ENCODE data around the gene NUTM2D. TPM values are rescaled to one million over a fixed set of nuclear protein-coding genes. Genes with fewer than 3 reads are reported as not detected.
"Not testable (repeated sequence)": the region's sequence is repeated elsewhere in the genome, so short reads cannot be mapped to it uniquely, and the experiment has no call there.

Gene NUTM2D
- total RNA-seq, 1 experiment from 2014 or later = 4.4 TPM

DNA sequence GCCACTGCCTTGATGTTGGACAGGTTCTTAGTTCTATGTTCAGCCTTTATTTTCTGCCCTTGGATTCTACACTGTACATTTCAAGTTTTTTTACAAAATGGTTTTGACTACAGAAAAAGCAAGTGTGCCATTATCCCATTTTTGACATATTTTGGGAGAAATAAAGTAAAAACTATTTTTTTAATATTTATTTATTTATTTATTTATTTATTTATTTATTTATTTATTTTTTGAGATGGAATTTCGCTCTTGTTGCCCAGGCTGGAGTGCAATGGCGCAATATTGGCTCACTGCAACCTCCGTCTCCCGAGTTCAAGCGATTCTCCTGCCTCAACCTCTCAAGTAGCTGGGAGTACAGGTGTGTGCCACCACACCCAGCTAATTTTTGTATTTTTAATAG, 33.0 kb upstream of the NUTM2D start:
- intact Hi-C loops (cut with micrococcal nuclease; ENCODE audit: unreplicated experiment); H3K27ac Mint-ChIP-seq (ENCODE audit: unreplicated experiment): not testable (repeated sequence)

DNA sequence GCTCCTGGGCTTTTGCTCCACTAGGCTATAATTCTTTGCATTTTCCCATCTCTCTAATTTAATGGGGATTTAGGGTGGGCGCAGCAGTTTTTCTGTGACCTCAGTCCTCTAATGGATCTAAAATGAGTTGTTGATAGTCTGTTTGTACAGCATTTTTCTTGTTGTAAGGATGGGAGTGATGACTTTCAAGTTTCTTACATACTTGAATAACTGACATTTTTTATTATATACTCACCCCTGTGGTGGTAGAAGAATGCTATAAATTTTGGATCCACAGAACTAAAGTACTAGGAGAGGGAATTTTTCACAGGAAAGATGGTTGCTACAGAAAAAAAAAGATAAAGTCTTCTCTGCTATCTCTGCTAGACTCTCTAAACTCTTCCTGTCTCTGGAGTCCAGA, 29.6 kb upstream of the NUTM2D start:
- H3K4me3 ChIP-seq (ENCODE audit: low read depth, low read length); H3K4me1 ChIP-seq; H3K4me1 Mint-ChIP-seq (ENCODE audit: low read depth, unreplicated experiment); H3K36me3 Mint-ChIP-seq (ENCODE audit: insufficient read depth, unreplicated experiment); H3K27me3 Mint-ChIP-seq (ENCODE audit: insufficient read depth, unreplicated experiment); H3K27ac Mint-ChIP-seq (ENCODE audit: unreplicated experiment); DNase-seq; CTCF ChIA-PET; H3K27me3 ChIP-seq (replicated peaks; ENCODE audit: control insufficient read depth, insufficient read depth, low read length); intact Hi-C loops (cut with micrococcal nuclease; ENCODE audit: unreplicated experiment); POLR2A ChIA-PET; H3K4me3 Mint-ChIP-seq (ENCODE audit: unreplicated experiment); H3K9me3 ChIP-seq; H3K9me3 Mint-ChIP-seq (ENCODE audit: unreplicated experiment); H3K36me3 ChIP-seq (ENCODE audit: control insufficient read depth, insufficient read depth, low read length); BruUV-seq (replicated peaks): not testable (repeated sequence)

More for the DNA sequence above, 33.0 kb upstream of the NUTM2D start:
- H3K36me3 ChIP-seq (ENCODE audit: control insufficient read depth, insufficient read depth, low read length); H3K27me3 Mint-ChIP-seq (ENCODE audit: insufficient read depth, unreplicated experiment); H3K27me3 ChIP-seq (replicated peaks; ENCODE audit: control insufficient read depth, insufficient read depth, low read length); H3K4me1 ChIP-seq; H3K4me1 Mint-ChIP-seq (ENCODE audit: low read depth, unreplicated experiment); CTCF ChIA-PET; H3K36me3 Mint-ChIP-seq (ENCODE audit: insufficient read depth, unreplicated experiment); POLR2A ChIA-PET; H3K4me3 ChIP-seq (ENCODE audit: low read depth, low read length); H3K9me3 Mint-ChIP-seq (ENCODE audit: unreplicated experiment); H3K9me3 ChIP-seq; DNase-seq; H3K4me3 Mint-ChIP-seq (ENCODE audit: unreplicated experiment); BruUV-seq (replicated peaks): not testable (repeated sequence)

DNA sequence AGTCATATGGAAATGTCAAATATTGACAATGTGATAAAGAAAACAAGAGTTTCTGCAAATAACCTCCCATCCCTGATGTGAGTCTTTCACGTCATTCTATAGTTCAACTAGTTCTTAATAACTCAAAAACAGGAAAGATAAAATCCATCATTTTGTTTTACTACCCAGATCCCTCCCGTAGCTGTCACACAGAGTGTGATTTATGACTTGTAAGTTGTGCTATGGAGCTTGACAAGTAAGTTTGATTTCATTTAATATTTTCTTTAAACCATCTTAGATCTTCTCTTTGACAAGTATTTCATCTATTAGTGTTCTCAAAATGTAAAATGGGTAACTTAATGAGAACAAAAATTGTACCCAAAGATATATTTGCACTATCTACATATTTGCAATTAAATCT, 28.4 kb upstream of the NUTM2D start:
- H3K36me3 Mint-ChIP-seq (ENCODE audit: insufficient read depth, unreplicated experiment); H3K9me3 ChIP-seq; H3K4me3 ChIP-seq (ENCODE audit: low read depth, low read length); H3K27ac Mint-ChIP-seq (ENCODE audit: unreplicated experiment); DNase-seq; BruUV-seq (replicated peaks); intact Hi-C loops (cut with micrococcal nuclease; ENCODE audit: unreplicated experiment); H3K4me3 Mint-ChIP-seq (ENCODE audit: unreplicated experiment); POLR2A ChIA-PET; CTCF ChIA-PET; H3K36me3 ChIP-seq (ENCODE audit: control insufficient read depth, insufficient read depth, low read length); H3K27me3 Mint-ChIP-seq (ENCODE audit: insufficient read depth, unreplicated experiment); H3K27me3 ChIP-seq (replicated peaks; ENCODE audit: control insufficient read depth, insufficient read depth, low read length); H3K4me1 ChIP-seq; H3K9me3 Mint-ChIP-seq (ENCODE audit: unreplicated experiment); H3K4me1 Mint-ChIP-seq (ENCODE audit: low read depth, unreplicated experiment): not testable (repeated sequence)

DNA sequence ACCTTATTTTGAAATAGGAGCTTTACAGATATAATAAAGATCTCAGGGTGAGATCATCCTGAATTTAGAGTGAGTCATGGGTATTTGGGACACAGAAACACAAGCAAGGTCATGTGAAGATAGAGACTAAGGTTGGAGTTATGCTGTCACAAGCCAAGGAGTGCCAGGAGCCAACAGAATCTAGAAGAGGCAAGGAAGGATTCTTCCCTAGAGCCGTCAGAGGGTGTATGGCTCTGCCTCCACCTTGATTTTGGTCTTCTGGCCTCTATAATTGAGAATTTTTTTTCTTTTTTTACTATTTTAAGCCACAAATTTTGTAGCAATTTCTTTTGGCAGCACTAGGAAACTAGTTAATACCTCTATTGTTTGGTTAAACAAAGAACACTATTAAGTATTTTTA, 24.9 kb upstream of the NUTM2D start:
- DNase-seq; intact Hi-C loops (cut with micrococcal nuclease; ENCODE audit: unreplicated experiment); H3K4me1 ChIP-seq; H3K36me3 Mint-ChIP-seq (ENCODE audit: insufficient read depth, unreplicated experiment); H3K4me3 ChIP-seq (ENCODE audit: low read depth, low read length); H3K4me1 Mint-ChIP-seq (ENCODE audit: low read depth, unreplicated experiment); H3K36me3 ChIP-seq (ENCODE audit: control insufficient read depth, insufficient read depth, low read length); H3K27me3 Mint-ChIP-seq (ENCODE audit: insufficient read depth, unreplicated experiment); POLR2A ChIA-PET; CTCF ChIA-PET; H3K9me3 Mint-ChIP-seq (ENCODE audit: unreplicated experiment); H3K27me3 ChIP-seq (replicated peaks; ENCODE audit: control insufficient read depth, insufficient read depth, low read length); H3K4me3 Mint-ChIP-seq (ENCODE audit: unreplicated experiment); H3K9me3 ChIP-seq; H3K27ac Mint-ChIP-seq (ENCODE audit: unreplicated experiment); BruUV-seq (replicated peaks): not testable (repeated sequence)

DNA sequence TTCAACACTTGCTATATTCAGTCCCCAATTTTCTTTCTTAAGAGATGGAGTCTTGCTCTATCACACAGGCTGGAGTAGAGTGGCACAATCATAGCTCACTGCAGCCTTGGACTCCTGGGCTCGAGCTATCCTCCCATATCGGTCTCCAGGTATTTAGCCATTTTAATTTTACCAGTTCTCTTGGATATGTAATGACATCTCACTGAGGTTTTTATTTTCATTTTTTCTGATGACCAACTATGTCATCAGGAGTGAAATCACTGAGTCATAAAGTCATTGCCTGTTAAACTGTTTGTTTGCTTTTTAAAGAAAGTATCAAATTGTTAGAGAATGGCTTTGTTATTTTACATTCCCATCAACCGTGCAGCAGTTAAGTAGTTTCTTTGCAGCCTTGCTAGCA, 17.1 kb upstream of the NUTM2D start:
- peaks cover 20% of the 10 kb centered on the region for H3K36me3 Mint-ChIP-seq (ENCODE audit: insufficient read depth, unreplicated experiment)
- POLR2A ChIA-PET; H3K27me3 ChIP-seq (replicated peaks; ENCODE audit: control insufficient read depth, insufficient read depth, low read length); H3K9me3 Mint-ChIP-seq (ENCODE audit: unreplicated experiment); H3K4me1 ChIP-seq; CTCF ChIA-PET; H3K36me3 ChIP-seq (ENCODE audit: control insufficient read depth, insufficient read depth, low read length); H3K27me3 Mint-ChIP-seq (ENCODE audit: insufficient read depth, unreplicated experiment); H3K4me3 ChIP-seq (ENCODE audit: low read depth, low read length); DNase-seq; BruUV-seq (replicated peaks); H3K9me3 ChIP-seq: not testable (repeated sequence)
- H3K4me3 Mint-ChIP-seq (ENCODE audit: unreplicated experiment) = peak overlapping the region; percentile 25
- peaks cover 20% of the 10 kb centered on the region for H3K4me1 Mint-ChIP-seq (ENCODE audit: low read depth, unreplicated experiment)
- peak overlapping the region; percentile 41 for H3K27ac Mint-ChIP-seq (ENCODE audit: unreplicated experiment)
- intact Hi-C loops (cut with micrococcal nuclease; ENCODE audit: unreplicated experiment) = loop anchor here (5.0 kb wide), 1 partner anchor 162 kb away; the partner anchor contains the start of gene MINPP1

DNA sequence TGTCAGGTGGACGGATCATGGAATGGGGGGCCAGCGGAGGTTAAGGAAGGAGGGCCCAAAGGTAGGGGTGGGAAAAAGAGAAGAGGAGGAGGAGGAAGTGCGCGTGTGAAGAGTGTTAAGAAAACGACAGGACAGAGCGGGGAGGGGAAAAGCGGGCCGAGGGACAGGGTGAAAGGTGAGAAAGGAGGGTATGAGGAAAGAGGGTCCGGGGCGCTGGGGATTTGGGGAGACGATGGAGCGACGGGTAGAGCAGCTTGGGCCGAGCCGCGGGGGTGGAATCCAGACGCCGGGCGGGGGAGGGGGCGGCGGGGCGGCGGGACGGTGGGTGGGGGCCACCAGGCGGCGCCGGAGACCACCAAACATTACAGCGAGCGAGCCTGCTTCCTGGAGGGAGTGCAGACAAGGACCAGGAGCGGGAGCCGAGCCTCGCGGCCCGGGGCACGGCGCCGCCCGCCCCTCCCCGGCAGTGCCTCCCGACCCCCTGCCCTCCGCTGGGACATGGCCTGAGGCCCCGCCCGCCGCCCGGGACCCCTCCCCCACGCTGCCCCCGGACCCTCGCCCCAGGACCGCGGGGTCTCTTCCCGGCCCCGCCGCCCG, 15.9 kb upstream of the NUTM2D start:
- peaks cover 20% of the 10 kb centered on the region for H3K4me1 Mint-ChIP-seq (ENCODE audit: low read depth, unreplicated experiment)
- peaks cover 20% of the 10 kb centered on the region for H3K36me3 Mint-ChIP-seq (ENCODE audit: insufficient read depth, unreplicated experiment)
- H3K9me3 ChIP-seq; POLR2A ChIA-PET; BruUV-seq (replicated peaks); H3K9me3 Mint-ChIP-seq (ENCODE audit: unreplicated experiment); H3K27me3 Mint-ChIP-seq (ENCODE audit: insufficient read depth, unreplicated experiment); H3K4me1 ChIP-seq; H3K27me3 ChIP-seq (replicated peaks; ENCODE audit: control insufficient read depth, insufficient read depth, low read length); H3K36me3 ChIP-seq (ENCODE audit: control insufficient read depth, insufficient read depth, low read length): not testable (repeated sequence)
- peak overlapping the region; percentile 62 for H3K4me3 ChIP-seq (ENCODE audit: low read depth, low read length)
- intact Hi-C loops (cut with micrococcal nuclease; ENCODE audit: unreplicated experiment) = loop anchor here (5.0 kb wide), 1 partner anchor 161 kb away; the partner anchor contains the start of gene MINPP1
- peak overlapping the region; percentile 84 for H3K4me3 Mint-ChIP-seq (ENCODE audit: unreplicated experiment)
- peak overlapping the region; percentile 82 for H3K27ac Mint-ChIP-seq (ENCODE audit: unreplicated experiment)
- DNase-seq = peak in 1 of 2 experiments; percentile 13
- CTCF ChIA-PET = interaction anchor here (1.0 kb wide), 1 partner anchor 163 kb away, joined by 4 read pairs; the partner anchor contains the start of gene MINPP1

DNA sequence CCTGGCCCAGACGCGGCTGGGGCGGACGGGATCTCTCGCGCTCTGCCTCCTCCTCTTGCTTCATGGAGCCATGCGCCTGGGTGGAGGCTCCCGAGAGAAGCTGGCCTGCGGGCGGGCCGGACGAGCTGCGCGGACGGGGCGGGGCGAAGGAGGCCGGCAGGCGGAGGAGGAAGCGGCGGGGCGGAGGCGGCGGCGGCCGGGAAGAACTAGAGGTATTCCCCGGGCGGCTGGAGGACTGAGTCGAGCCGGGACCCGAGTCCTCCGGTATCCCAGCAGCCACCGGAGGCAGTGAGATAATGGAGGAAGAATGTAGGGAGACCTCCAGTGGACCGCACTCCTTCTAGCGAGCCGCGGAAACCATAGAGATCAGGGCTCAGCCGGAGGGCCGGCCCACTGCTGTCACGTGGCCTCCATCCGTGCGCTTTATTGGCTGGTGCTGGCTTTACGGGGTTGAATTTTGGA, 15.3 kb upstream of the NUTM2D start:
- POLR2A ChIA-PET; H3K27me3 ChIP-seq (replicated peaks; ENCODE audit: control insufficient read depth, insufficient read depth, low read length); H3K9me3 ChIP-seq; BruUV-seq (replicated peaks); H3K4me1 ChIP-seq; H3K36me3 ChIP-seq (ENCODE audit: control insufficient read depth, insufficient read depth, low read length); H3K27me3 Mint-ChIP-seq (ENCODE audit: insufficient read depth, unreplicated experiment); H3K9me3 Mint-ChIP-seq (ENCODE audit: unreplicated experiment): not testable (repeated sequence)
- H3K27ac Mint-ChIP-seq (ENCODE audit: unreplicated experiment) = peak overlapping the region; percentile 82
- CTCF ChIA-PET = interaction anchor here (1.0 kb wide), 1 partner anchor 163 kb away, joined by 4 read pairs; the partner anchor contains the start of gene MINPP1
- H3K4me1 Mint-ChIP-seq (ENCODE audit: low read depth, unreplicated experiment) = peaks cover 20% of the 10 kb centered on the region
- H3K4me3 ChIP-seq (ENCODE audit: low read depth, low read length) = peak overlapping the region; percentile 62
- DNase-seq = peak; percentile 91 to 94
- intact Hi-C loops (cut with micrococcal nuclease; ENCODE audit: unreplicated experiment) = loop anchor here (5.0 kb wide), 1 partner anchor 160 kb away; the partner anchor contains the start of gene MINPP1
- peaks cover 20% of the 10 kb centered on the region for H3K36me3 Mint-ChIP-seq (ENCODE audit: insufficient read depth, unreplicated experiment)
- H3K4me3 Mint-ChIP-seq (ENCODE audit: unreplicated experiment) = peak overlapping the region; percentile 84
